ENCODE results near the gene CYP39A1.

The CYP39A1 gene

GRCh38 chr6:46521464-46521971 lies 131.1 kb downstream of the CYP39A1 start:
- H3K79me2 ChIP-seq (ENCODE audit: insufficient read depth, low read length), result no peaks in the 10 kb centered on the region
- no peaks in the 10 kb centered on the region for H3K9me2 ChIP-seq (ENCODE audit: low read depth, low read length)
- no peak for TF ChIP-seq EZH2 (IDR thresholded peaks at IDR 0.05; ENCODE audit: borderline replicate concordance, low read length)
- no peak for TF ChIP-seq CTCF (IDR thresholded peaks at IDR 0.05; ENCODE audit: low read length)
- H2AFZ ChIP-seq (ENCODE audit: low read length), result no peak overlapping the region
- no peak overlapping the region for H3K9ac ChIP-seq (ENCODE audit: low read length)
- H4K20me1 ChIP-seq (ENCODE audit: insufficient read depth, low read length), result no peaks in the 10 kb centered on the region
- H3F3A ChIP-seq (ENCODE audit: insufficient read depth, low read length), result no peaks in the 10 kb centered on the region
- H3K27ac ChIP-seq (ENCODE audit: low read depth, low read length, poor library complexity, severe bottlenecking), result no peak overlapping the region
- no peaks in the 10 kb centered on the region for H3K36me3 ChIP-seq (ENCODE audit: insufficient read depth, low read length)
- H3K4me2 ChIP-seq (ENCODE audit: low read length), result no peak overlapping the region
- H3K4me3 ChIP-seq (ENCODE audit: low read depth, low read length, poor library complexity, severe bottlenecking), result no peak overlapping the region
- no peaks in the 10 kb centered on the region for H3K27me3 ChIP-seq (ENCODE audit: insufficient read depth, low read length)
- no peaks in the 10 kb centered on the region for H3K4me1 ChIP-seq (ENCODE audit: insufficient read depth, low read length, severe bottlenecking)
- H3K9me3 ChIP-seq (ENCODE audit: low read length), result no peaks in the 10 kb centered on the region

- no peaks in the 10 kb centered on the region for H3K79me2 ChIP-seq (ENCODE audit: insufficient read depth, low read length)
- no peak overlapping the region for H2AFZ ChIP-seq (ENCODE audit: low read length)
- H3K27me3 ChIP-seq (ENCODE audit: insufficient read depth, low read length), result no peaks in the 10 kb centered on the region
- no peak overlapping the region for H3K27ac ChIP-seq (ENCODE audit: low read depth, low read length, poor library complexity, severe bottlenecking)
- no peak overlapping the region for H3K4me2 ChIP-seq (ENCODE audit: low read length)
- no peak overlapping the region for H3K4me3 ChIP-seq (ENCODE audit: low read depth, low read length, poor library complexity, severe bottlenecking)
- H4K20me1 ChIP-seq (ENCODE audit: insufficient read depth, low read length), result no peaks in the 10 kb centered on the region
- no peaks in the 10 kb centered on the region for H3K9me3 ChIP-seq (ENCODE audit: low read length)
- no peak overlapping the region for H3K9ac ChIP-seq (ENCODE audit: low read length)
- H3K4me1 ChIP-seq (ENCODE audit: insufficient read depth, low read length, severe bottlenecking), result no peaks in the 10 kb centered on the region
- no peaks in the 10 kb centered on the region for H3K36me3 ChIP-seq (ENCODE audit: insufficient read depth, low read length)
- H3K9me2 ChIP-seq (ENCODE audit: low read depth, low read length), result no peaks in the 10 kb centered on the region
- no peaks in the 10 kb centered on the region for H3F3A ChIP-seq (ENCODE audit: insufficient read depth, low read length)
- TF ChIP-seq EZH2 (IDR thresholded peaks at IDR 0.05; ENCODE audit: borderline replicate concordance, low read length) (no peak), CTCF (IDR thresholded peaks at IDR 0.05; ENCODE audit: low read length) (no peak)
These were observed 135.4 kb downstream of the CYP39A1 start for GRCh38 chr6:46517202-46517601.

- Histone ChIP-seq H3K4me2 (ENCODE audit: low read length) (no peak overlapping the region), H3K27me3 (ENCODE audit: insufficient read depth, low read length) (no peaks in the 10 kb centered on the region), H3K79me2 (ENCODE audit: insufficient read depth, low read length) (no peaks in the 10 kb centered on the region), H3K4me1 (ENCODE audit: insufficient read depth, low read length, severe bottlenecking) (no peaks in the 10 kb centered on the region), H2AFZ (ENCODE audit: low read length) (no peak overlapping the region), H3F3A (ENCODE audit: insufficient read depth, low read length) (no peaks in the 10 kb centered on the region), H3K4me3 (ENCODE audit: low read depth, low read length, poor library complexity, severe bottlenecking) (no peak overlapping the region), H4K20me1 (ENCODE audit: insufficient read depth, low read length) (no peaks in the 10 kb centered on the region), H3K36me3 (ENCODE audit: insufficient read depth, low read length) (no peaks in the 10 kb centered on the region), H3K9me2 (ENCODE audit: low read depth, low read length) (no peaks in the 10 kb centered on the region), H3K27ac (ENCODE audit: low read depth, low read length, poor library complexity, severe bottlenecking) (no peak overlapping the region), H3K9me3 (ENCODE audit: low read length) (no peaks in the 10 kb centered on the region), H3K9ac (ENCODE audit: low read length) (no peak overlapping the region)
- no peak for TF ChIP-seq CTCF (IDR thresholded peaks at IDR 0.05; ENCODE audit: low read length)
- no peak for TF ChIP-seq EZH2 (IDR thresholded peaks at IDR 0.05; ENCODE audit: borderline replicate concordance, low read length)
These were observed 139.1 kb downstream of the CYP39A1 start for GRCh38 chr6:46513533-46513932.

Measured in OCI-LY1 (cell line).